GM18907 (cell line): ENCODE measurements around the gene EMID1.
A peak's percentile ranks its signal among the peaks of the same experiment; 100 is the strongest.

Experiments
- ATAC-seq: cut with Tn5 transposase; IDR thresholded peaks from one replicate; pipeline ENCODE4 v1.9.1; 2021; ENCODE audit warnings: mild to moderate bottlenecking, moderate library complexity; ENCODE audit not compliant: unreplicated experiment

EMID1 gene

DNA sequence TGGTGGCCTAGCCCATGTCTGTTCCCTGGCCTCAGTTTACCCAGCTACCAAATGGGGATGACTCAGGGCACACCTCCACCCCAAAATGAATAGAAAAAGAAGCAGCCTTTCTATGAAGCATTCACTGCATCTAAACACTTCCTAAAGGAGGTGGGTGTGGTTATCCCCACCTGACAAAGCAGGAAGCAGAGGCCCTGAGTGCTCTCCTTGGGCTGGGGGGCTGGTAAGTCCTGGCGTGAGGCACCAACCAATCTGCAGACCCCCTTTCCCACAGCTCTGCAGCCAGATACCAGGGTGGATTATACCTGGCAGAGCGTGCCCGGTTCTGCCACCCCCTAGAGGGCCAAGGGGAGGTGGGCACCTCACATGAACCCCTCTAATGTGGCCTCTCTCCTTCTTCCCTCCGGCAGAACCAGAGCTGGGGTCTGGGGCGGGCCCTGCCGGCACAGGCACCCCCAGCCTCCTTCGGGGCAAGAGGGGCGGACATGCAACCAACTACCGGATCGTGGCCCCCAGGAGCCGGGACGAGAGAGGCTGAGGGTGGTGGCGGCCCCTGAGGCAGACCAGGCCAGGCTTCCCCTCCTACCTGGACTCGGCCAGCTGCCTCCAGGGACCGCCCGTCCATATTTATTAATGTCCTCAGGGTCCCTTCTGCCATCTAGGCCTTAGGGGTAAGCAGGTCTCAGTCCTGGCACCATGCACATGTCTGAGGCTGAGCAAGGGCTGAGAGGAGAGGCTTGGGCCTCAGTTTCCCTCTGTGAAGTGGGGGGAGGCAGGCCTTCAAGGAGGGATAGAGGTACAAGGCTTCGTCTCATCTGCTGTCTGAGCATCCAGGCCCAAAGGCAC lies 52.9 kb downstream of the EMID1 start:
- ATAC-seq, result no peak

DNA sequence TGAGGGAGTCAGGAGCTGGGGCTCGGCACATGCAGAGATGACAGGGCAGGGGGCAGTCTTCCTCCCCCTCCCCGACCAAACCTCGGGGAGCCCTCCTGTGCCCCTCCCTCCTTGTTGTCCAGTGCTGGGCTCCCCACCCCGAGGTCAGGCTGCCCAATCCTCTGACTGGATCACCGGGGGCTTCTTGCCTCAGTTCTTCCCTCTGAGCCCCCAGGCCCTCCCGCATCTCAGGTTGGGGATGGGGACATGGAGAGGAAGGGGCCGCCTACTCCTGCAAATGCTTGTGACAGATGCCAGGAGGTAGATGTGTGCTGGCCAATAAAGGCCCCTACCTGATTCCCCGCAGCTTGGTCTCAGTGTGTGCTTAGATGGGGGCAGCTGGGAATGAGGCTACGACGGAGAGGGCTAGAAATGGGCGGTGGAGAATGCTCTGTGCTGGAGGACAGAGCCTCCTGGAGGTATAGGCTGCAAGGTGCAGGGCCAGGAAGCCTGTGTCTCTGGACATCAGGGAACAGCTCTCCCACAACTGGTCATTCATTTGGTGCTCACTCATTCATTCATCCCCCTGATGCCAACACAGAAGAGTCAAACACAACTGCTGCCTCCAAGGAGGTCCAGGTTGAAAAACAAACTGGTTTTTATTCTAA lies 53.7 kb downstream of the EMID1 start:
- no peak for ATAC-seq

DNA sequence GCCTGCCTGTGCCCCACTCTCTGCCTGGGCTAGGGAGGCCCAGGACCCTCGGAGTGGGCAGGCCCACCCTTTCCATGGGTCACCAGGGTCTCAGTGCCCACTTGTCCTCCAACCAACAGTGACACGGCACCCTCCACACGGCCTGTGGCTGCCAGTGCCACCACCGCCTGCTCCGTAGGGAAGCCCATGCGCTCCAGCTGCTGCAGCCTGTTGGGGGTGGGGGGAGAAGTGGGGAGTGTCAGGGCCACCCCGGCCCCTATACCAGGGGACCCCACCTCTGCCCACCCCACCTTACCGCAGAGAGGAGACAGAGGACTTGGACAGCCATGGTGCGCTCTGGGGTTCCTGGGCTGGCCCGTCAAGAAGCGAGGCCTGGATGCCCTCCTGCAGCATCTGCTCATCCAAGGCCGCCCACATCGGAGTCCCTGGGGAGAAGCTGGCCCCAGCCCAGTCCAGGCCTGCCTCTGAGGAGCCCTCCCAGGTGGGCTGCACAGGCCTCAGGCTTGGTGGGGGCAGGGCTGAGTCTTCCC lies 54.4 kb downstream of the EMID1 start:
- no peak for ATAC-seq

GRCh38 chr22:29260601-29261315 lies 55.1 kb downstream of the EMID1 start:
- ATAC-seq, result no peak

GRCh38 chr22:29263791-29264276 lies 58.1 kb downstream of the EMID1 start:
- ATAC-seq, result no peak

- ATAC-seq, result no peak
These were observed 59.6 kb downstream of the EMID1 start for GRCh38 chr22:29265305-29265704.

- ATAC-seq, result no peak
These were observed 60.2 kb downstream of the EMID1 start for GRCh38 chr22:29265929-29266328.

GRCh38 chr22:29266564-29267461 lies 61.1 kb downstream of the EMID1 start:
- ATAC-seq, result no peak

DNA sequence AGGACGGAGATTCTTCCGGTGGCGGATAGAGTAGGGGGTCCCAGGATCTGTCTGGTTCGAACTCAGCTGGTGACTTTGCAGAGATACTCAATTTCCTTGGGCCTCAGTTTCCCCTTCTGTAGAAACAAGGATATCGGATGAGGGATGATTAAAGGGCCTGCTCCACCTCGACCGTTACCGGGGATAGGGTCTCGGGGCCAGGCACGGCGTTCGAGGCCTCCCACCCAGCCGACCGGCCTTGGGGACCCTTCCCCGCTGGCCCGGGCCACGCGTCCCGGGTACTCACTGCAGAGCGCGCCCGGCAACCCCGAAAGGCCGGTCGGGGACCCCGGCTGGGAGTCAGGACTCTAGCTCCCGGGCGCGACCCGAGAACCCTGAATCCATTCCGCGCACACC lies 61.8 kb downstream of the EMID1 start:
- no peak for ATAC-seq

- peak; percentile 80 for ATAC-seq
These were observed 62.3 kb downstream of the EMID1 start, which contains the start of the genes EWSR1 and RHBDD3 for GRCh38 chr22:29267858-29268510. Gene EWSR1 (plus strand): TSS chr22:29268268. CDS start chr22:29268337, 69 bp downstream. Gene RHBDD3 (minus strand): TSS chr22:29267981. CDS start chr22:29265626, 2,355 bp downstream.

- ATAC-seq, result peak; percentile 14
These were observed 63.0 kb downstream of the EMID1 start for GRCh38 chr22:29268511-29269229.

DNA sequence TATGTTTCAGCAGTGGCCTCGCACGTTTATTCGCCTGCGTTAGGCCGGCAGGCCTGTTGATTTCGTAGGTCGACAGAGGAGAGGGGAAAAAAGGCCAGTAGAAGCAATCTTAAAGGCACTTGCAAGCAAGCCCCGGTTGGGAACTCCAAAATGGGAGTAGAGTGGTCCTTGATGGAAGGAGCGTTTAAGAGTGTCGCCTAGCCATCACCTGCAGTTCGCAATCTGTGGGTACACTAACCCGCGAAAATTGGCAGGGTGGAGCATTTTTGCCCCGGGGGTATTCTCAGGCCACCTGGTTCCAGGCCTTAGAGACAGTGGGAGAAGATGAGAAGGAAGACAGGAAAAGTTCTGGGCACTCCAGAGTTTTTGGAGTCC lies 63.5 kb downstream of the EMID1 start:
- no peak for ATAC-seq

DNA sequence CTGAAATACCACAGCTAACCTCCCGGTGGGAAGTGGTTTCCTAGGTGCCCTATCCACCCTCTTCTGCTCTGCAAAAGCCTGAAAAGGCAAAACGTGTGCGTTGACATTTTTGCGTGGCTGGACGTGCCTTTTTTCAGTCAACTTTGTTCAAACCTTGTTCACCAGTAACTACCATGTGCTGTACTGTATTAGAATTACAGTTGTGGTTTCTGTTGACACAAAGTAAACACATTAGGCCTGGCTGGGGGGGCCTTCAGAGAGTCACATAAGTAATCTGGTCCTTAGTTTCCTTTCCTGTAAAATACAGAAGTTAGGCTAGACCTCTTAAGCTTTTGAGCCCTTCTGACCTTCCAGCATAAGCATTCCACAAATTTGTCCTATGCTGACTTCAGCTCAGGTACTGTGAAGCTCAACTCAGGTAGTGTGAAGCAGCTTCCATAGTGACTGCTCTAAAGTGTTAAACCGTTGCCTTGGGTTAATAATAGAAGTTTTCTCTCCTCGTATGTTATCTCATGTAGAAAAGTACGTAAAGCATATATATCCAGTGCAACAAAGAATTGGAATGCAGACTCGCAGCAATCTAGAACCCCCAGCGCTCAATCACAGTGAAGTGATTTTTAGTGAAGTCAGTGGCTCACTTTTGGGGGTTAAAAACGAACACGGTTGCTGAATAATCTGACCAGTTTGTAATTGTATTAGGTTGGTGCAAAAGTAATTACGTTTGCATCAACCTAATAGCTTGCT lies 64.2 kb downstream of the EMID1 start:
- no peak for ATAC-seq

DNA sequence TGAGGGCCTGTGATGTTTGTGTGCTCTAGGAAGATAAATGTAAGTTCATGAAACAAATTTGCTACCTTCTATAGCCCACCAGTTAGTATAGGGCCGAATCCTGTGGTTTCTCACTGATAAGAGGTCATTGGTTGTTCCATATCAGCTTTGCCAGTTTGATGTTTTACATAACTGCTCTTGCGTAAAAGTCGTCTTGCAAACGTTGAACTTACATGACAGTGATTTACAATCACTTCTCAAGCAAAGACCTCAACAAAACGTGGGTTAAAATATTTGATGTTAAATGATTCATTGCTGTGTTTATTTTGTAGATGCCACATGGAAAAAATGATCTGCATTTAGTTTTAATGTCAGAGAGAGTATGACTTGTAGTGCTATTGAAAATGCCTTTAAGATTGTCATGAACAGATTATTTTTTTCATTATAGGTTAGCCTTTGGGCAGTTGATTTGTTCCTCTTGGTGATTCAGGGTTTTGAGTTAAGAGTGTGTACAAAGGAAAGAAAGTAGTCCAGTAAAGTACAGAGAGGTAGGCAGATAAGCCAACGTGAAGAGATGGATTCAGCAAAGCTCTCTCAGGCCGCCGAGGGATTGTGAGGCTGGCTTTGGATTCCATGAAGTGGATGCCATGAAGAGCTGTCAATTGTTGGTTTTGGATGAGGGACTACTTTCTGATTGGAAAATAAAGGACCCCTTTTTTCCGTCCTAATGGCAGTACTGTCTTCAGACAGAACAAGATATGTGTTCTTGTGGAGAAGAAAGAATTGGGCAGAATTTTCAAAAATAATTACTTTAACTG lies 65.0 kb downstream of the EMID1 start:
- no peak for ATAC-seq

- ATAC-seq, result no peak
These were observed 66.9 kb downstream of the EMID1 start for GRCh38 chr22:29272624-29273023.

DNA sequence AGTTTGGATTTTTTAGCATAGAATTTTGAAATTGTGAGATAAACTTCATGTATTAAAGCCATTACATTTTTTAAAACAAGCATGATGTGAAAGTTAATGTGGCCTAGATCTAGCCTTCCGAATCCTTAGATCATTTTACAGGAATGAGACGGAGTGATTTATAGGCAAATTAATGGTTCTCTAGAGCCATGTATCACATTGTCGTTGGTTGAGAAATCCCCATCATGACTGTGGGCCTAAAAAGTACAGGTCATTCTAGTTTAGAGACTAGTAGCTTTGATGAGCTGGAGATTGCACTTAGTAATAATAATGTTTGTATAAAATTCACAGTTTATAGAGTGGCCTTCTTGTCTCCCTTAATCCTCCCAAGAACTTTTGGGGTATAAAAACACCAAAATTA lies 69.5 kb downstream of the EMID1 start:
- ATAC-seq, result no peak

DNA sequence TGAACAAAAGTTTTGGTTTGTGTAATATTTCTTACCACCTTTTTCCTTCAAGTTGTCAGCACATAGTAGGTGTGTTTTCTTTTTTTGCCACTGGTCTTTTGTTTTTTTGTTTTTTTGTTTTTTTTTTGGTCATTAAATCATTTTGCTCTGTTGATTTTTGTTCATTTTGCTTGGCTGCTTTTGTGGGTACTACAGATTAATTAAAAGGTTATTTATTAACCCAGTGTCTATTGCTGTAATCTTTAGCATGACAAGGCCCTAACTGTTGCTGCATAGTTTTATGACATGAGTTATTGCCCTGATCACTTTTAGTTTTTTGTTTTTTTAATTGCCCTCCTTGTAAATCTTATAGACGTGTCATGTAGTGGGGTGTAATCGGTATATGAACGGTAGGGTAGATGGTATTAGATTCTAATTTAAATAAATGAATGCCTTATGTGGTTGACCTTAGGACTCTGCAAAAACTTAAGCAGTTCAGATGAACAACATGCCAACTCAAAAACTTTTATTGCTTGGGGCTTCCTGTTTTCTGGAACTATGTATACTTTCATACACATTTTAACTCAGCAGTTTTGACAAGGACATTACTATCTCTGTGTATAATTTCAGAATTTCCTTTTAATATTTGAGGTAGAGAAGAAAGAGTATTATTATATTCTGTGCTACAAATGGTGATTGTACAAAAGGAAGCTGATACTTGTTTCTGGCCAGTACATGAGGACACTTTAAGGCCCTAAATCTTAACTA lies 70.3 kb downstream of the EMID1 start:
- ATAC-seq, result no peak
